ENCODE results near the gene CCDC182.

DNA sequence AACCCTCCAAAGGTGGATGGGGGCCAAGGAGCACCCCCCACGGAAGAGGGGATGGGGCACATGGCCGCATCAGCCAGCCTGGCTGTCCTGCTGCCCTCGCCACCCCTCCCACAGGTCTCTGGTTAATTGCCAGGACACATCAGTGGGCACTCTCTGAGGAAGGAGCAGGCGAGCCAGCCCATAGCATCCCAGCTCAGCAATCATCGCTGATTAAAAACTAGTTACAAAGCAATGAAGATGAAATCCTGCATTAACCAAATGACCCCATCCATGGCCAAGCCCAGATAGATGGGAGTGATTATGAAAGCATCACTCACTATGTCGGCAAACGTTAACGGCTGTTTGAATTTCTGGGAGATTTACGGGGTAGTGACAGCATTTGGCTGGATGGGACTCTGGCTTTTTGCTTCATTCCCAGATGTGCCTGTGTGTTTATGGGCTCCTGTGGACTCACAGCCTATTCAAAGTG, 45.3 kb downstream of the CCDC182 start:
- TF ChIP-seq POLR2A (IDR thresholded peaks at IDR 0.05) (no peak), CTCF (IDR thresholded peaks at IDR 0.05 in 8 of 11, conservative IDR thresholded peaks at IDR 0.05 in 3 of 11) (no peak)

All from spleen (tissue), 7 donors.